SK-N-SH treated with all-trans-retinoic acid at 6 μM for 48 hours (cell line): ENCODE measurements around the gene DCTN3.

Experiments
- ARNTL ChIP-seq: fragments of 450-650 bp; formaldehyde crosslinking; IDR thresholded peaks from 2 replicates; pipeline ENCODE4 v1.5.0; 2020; ENCODE audit warnings: low read depth, mild to moderate bottlenecking, moderate library complexity, borderline replicate concordance
- BACH2 ChIP-seq: fragments of 250-450 bp; sonication (Bioruptor Pico); IDR thresholded peaks from 2 replicates; pipeline ENCODE4 v1.9.0; 2021; ENCODE audit warnings: mild to moderate bottlenecking, borderline replicate concordance
- GLIS3 ChIP-seq: fragments of 250-450 bp; sonication (Bioruptor Pico); IDR thresholded peaks from 2 replicates; pipeline ENCODE4 v1.5.0; 2020; ENCODE audit warnings: mild to moderate bottlenecking, moderate library complexity
- ISL1 ChIP-seq: fragments of 250-450 bp; sonication (Bioruptor Pico); IDR thresholded peaks from 2 replicates; pipeline ENCODE4 v2.1.2; 2022; ENCODE audit warnings: mild to moderate bottlenecking, moderate library complexity
- OSR1 ChIP-seq: fragments of 250-450 bp; sonication (Bioruptor Pico); IDR thresholded peaks from 2 replicates; pipeline ENCODE4 v1.8.0; 2022; ENCODE audit warnings: moderate library complexity, mild to moderate bottlenecking, inconsistent platforms
- PPARA ChIP-seq: fragments of 250-450 bp; sonication (Bioruptor Pico); IDR thresholded peaks from 2 replicates; pipeline ENCODE4 v1.5.0; 2020; ENCODE audit warnings: mild to moderate bottlenecking, borderline replicate concordance
- RARB ChIP-seq: fragments of 250-450 bp; sonication (Bioruptor Pico); IDR thresholded peaks from 2 replicates; pipeline ENCODE4 v1.8.0; 2021; ENCODE audit warnings: mild to moderate bottlenecking, moderate library complexity
- ZFP30 ChIP-seq: fragments of 450-650 bp; formaldehyde crosslinking; IDR thresholded peaks from 2 replicates; pipeline ENCODE4 v1.5.0; 2022; ENCODE audit warnings: mild to moderate bottlenecking, moderate library complexity
- ZNF565 ChIP-seq: fragments of 450-650 bp; formaldehyde crosslinking; conservative IDR thresholded peaks from 2 replicates; pipeline ENCODE4 v1.5.0; 2020; ENCODE audit warnings: low read depth, mild to moderate bottlenecking, moderate library complexity
- TF ChIP-seq, protein P1 (sequence below): fragments of 250-450 bp; sonication (Bioruptor Pico); IDR thresholded peaks from 2 replicates; pipeline ENCODE4 v1.8.0; 2021; ENCODE audit warnings: low read depth, mild to moderate bottlenecking, moderate library complexity, borderline replicate concordance
- TF ChIP-seq, protein P2 (sequence below): fragments of 250-450 bp; sonication (Bioruptor Pico); IDR thresholded peaks from 2 replicates; pipeline ENCODE4 v1.5.0; 2020; ENCODE audit warnings: mild to moderate bottlenecking, moderate library complexity
- TF ChIP-seq, protein P3 (sequence below): fragments of 250-450 bp; sonication (Bioruptor Pico); IDR thresholded peaks from 2 replicates; pipeline ENCODE4 v1.5.1; 2020; ENCODE audit warnings: low read depth, mild to moderate bottlenecking, moderate library complexity
- TF ChIP-seq, protein P4 (sequence below): fragments of 250-450 bp; sonication (Bioruptor Pico); IDR thresholded peaks from 2 replicates; pipeline ENCODE4 v1.8.0; 2020; ENCODE audit warnings: mild to moderate bottlenecking, moderate library complexity, borderline replicate concordance

DNA sequence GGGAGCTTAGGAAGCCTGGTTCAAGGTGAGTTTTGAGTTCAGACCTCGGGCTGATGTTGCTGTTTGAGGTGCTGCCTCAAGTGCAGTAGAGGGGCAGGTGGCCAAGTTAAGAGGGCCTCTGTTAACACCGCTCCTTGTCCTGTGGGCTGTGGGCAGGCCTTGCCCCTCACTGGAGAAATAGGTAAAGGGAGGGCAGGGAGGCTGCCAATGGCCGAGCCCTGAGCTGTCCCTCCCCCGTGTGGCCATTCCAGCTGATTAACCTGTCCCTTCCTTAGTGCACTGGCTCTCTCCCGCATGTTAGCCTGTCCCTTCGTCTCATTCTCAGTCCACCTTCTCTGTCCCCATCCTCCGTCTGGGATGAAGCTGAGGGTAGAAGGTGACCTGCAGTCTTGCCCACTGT lies 52.2 kb downstream of the DCTN3 start:
- no peak for TF ChIP-seq ZNF565
- TF ChIP-seq ARNTL = no peak
- no peak for TF ChIP-seq RARB (CRISPR knock-in tag)
- TF ChIP-seq, protein P1, sequence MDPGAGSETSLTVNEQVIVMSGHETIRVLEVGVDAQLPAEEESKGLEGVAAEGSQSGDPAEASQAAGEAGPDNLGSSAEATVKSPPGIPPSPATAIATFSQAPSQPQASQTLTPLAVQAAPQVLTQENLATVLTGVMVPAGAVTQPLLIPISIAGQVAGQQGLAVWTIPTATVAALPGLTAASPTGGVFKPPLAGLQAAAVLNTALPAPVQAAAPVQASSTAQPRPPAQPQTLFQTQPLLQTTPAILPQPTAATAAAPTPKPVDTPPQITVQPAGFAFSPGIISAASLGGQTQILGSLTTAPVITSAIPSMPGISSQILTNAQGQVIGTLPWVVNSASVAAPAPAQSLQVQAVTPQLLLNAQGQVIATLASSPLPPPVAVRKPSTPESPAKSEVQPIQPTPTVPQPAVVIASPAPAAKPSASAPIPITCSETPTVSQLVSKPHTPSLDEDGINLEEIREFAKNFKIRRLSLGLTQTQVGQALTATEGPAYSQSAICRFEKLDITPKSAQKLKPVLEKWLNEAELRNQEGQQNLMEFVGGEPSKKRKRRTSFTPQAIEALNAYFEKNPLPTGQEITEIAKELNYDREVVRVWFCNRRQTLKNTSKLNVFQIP = no peak
- TF ChIP-seq GLIS3 (CRISPR knock-in tag) = no peak
- TF ChIP-seq ZFP30 (CRISPR knock-in tag) = no peak
- TF ChIP-seq, protein P2, sequence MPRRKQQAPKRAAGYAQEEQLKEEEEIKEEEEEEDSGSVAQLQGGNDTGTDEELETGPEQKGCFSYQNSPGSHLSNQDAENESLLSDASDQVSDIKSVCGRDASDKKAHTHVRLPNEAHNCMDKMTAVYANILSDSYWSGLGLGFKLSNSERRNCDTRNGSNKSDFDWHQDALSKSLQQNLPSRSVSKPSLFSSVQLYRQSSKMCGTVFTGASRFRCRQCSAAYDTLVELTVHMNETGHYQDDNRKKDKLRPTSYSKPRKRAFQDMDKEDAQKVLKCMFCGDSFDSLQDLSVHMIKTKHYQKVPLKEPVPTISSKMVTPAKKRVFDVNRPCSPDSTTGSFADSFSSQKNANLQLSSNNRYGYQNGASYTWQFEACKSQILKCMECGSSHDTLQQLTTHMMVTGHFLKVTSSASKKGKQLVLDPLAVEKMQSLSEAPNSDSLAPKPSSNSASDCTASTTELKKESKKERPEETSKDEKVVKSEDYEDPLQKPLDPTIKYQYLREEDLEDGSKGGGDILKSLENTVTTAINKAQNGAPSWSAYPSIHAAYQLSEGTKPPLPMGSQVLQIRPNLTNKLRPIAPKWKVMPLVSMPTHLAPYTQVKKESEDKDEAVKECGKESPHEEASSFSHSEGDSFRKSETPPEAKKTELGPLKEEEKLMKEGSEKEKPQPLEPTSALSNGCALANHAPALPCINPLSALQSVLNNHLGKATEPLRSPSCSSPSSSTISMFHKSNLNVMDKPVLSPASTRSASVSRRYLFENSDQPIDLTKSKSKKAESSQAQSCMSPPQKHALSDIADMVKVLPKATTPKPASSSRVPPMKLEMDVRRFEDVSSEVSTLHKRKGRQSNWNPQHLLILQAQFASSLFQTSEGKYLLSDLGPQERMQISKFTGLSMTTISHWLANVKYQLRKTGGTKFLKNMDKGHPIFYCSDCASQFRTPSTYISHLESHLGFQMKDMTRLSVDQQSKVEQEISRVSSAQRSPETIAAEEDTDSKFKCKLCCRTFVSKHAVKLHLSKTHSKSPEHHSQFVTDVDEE (CRISPR knock-in tag) = no peak
- TF ChIP-seq, protein P3, sequence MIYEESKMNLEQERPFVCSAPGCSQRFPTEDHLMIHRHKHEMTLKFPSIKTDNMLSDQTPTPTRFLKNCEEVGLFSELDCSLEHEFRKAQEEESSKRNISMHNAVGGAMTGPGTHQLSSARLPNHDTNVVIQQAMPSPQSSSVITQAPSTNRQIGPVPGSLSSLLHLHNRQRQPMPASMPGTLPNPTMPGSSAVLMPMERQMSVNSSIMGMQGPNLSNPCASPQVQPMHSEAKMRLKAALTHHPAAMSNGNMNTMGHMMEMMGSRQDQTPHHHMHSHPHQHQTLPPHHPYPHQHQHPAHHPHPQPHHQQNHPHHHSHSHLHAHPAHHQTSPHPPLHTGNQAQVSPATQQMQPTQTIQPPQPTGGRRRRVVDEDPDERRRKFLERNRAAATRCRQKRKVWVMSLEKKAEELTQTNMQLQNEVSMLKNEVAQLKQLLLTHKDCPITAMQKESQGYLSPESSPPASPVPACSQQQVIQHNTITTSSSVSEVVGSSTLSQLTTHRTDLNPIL (CRISPR knock-in tag) = no peak
- no peak for TF ChIP-seq OSR1 (CRISPR knock-in tag)
- TF ChIP-seq ISL1 (CRISPR knock-in tag) = no peak
- TF ChIP-seq, protein P4, sequence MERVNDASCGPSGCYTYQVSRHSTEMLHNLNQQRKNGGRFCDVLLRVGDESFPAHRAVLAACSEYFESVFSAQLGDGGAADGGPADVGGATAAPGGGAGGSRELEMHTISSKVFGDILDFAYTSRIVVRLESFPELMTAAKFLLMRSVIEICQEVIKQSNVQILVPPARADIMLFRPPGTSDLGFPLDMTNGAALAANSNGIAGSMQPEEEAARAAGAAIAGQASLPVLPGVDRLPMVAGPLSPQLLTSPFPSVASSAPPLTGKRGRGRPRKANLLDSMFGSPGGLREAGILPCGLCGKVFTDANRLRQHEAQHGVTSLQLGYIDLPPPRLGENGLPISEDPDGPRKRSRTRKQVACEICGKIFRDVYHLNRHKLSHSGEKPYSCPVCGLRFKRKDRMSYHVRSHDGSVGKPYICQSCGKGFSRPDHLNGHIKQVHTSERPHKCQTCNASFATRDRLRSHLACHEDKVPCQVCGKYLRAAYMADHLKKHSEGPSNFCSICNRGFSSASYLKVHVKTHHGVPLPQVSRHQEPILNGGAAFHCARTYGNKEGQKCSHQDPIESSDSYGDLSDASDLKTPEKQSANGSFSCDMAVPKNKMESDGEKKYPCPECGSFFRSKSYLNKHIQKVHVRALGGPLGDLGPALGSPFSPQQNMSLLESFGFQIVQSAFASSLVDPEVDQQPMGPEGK (CRISPR knock-in tag) = no peak
- TF ChIP-seq PPARA (CRISPR knock-in tag) = no peak
- no peak for TF ChIP-seq BACH2 (CRISPR knock-in tag)
